ENCODE measurements around the gene MAFB.

The MAFB gene

GRCh38 chr20:40659567-40659966, 29.5 kb downstream of the MAFB start:
- DNase-seq (ENCODE audit: low read depth, low spot score) = no peak

GRCh38 chr20:40658509-40658908, 30.5 kb downstream of the MAFB start:
- DNase-seq (ENCODE audit: low read depth, low spot score) = no peak

GRCh38 chr20:40657526-40657925, 31.5 kb downstream of the MAFB start:
- no peak for DNase-seq (ENCODE audit: low read depth, low spot score)

- DNase-seq (ENCODE audit: low read depth, low spot score) = no peak
Observed at GRCh38 chr20:40655451-40655850, 33.6 kb downstream of the MAFB start.

GRCh38 chr20:40654876-40655275, 34.2 kb downstream of the MAFB start:
- no peak for DNase-seq (ENCODE audit: low read depth, low spot score)

- DNase-seq (ENCODE audit: low read depth, low spot score) = peak; percentile 53
Observed at GRCh38 chr20:40652441-40652987, 36.5 kb downstream of the MAFB start.

- DNase-seq (ENCODE audit: low read depth, low spot score) = peak; percentile 11
Observed at GRCh38 chr20:40651151-40651550, 37.9 kb downstream of the MAFB start.

- DNase-seq (ENCODE audit: low read depth, low spot score) = no peak
Observed at GRCh38 chr20:40650707-40651106, 38.3 kb downstream of the MAFB start.

- no peak for DNase-seq (ENCODE audit: low read depth, low spot score)
Observed at GRCh38 chr20:40648210-40649072, 40.6 kb downstream of the MAFB start.

- no peak for DNase-seq (ENCODE audit: low read depth, low spot score)
Observed at GRCh38 chr20:40646813-40647212, 42.2 kb downstream of the MAFB start.

GRCh38 chr20:40646361-40646760, 42.7 kb downstream of the MAFB start:
- DNase-seq (ENCODE audit: low read depth, low spot score) = no peak

GRCh38 chr20:40644863-40645262, 44.2 kb downstream of the MAFB start:
- DNase-seq (ENCODE audit: low read depth, low spot score) = no peak

- DNase-seq (ENCODE audit: low read depth, low spot score) = no peak
Observed at GRCh38 chr20:40643891-40644290, 45.1 kb downstream of the MAFB start.

GRCh38 chr20:40641809-40642208, 47.2 kb downstream of the MAFB start:
- DNase-seq (ENCODE audit: low read depth, low spot score) = no peak

- no peak for DNase-seq (ENCODE audit: low read depth, low spot score)
Observed at GRCh38 chr20:40641202-40641601, 47.8 kb downstream of the MAFB start.

- no peak for DNase-seq (ENCODE audit: low read depth, low spot score)
Observed at GRCh38 chr20:40640667-40641066, 48.4 kb downstream of the MAFB start.

- DNase-seq (ENCODE audit: low read depth, low spot score) = no peak
Observed at GRCh38 chr20:40639676-40640355, 49.2 kb downstream of the MAFB start.

- DNase-seq (ENCODE audit: low read depth, low spot score) = no peak
Observed at GRCh38 chr20:40639132-40639531, 49.9 kb downstream of the MAFB start.

- DNase-seq (ENCODE audit: low read depth, low spot score) = no peak
Observed at GRCh38 chr20:40638414-40638813, 50.6 kb downstream of the MAFB start.

GRCh38 chr20:40637176-40637575, 51.9 kb downstream of the MAFB start:
- no peak for DNase-seq (ENCODE audit: low read depth, low spot score)

- DNase-seq (ENCODE audit: low read depth, low spot score) = no peak
Observed at GRCh38 chr20:40636486-40636885, 52.5 kb downstream of the MAFB start.

- DNase-seq (ENCODE audit: low read depth, low spot score) = no peak
Observed at GRCh38 chr20:40635971-40636370, 53.1 kb downstream of the MAFB start.

Measured in astrocyte of the hippocampus (primary cell).